ENCODE results near the gene TMCO4. TPM values are rescaled to one million over a fixed set of nuclear protein-coding genes. Genes with fewer than 3 reads are reported as not detected.
"Not testable (repeated sequence)": the region's sequence is repeated elsewhere in the genome, so short reads cannot be mapped to it uniquely, and the experiment has no call there.

Gene TMCO4
- 6.7 and 9.6 TPM in 2 replicates for total RNA-seq

GRCh38 chr1:19799230-19800075 is at the start of gene TMCO4:
Gene TMCO4 (minus strand): TSS chr1:19799916. CDS start chr1:19780758, 19,158 bp downstream.
- peak in 1 of 2 donors; percentile 33 for DNase-seq (ENCODE audit: low read depth in 2 of 2)

- not testable (repeated sequence) for DNase-seq (ENCODE audit: low read depth in 2 of 2)
Measured at GRCh38 chr1:19849307-19849706, 49.6 kb upstream of the TMCO4 start.

- DNase-seq (ENCODE audit: low read depth in 2 of 2) = not testable (repeated sequence)
Measured at GRCh38 chr1:19847334-19847733, 47.6 kb upstream of the TMCO4 start.

GRCh38 chr1:19846338-19846737 is 46.6 kb upstream of the TMCO4 start:
- DNase-seq (ENCODE audit: low read depth in 2 of 2) = no peak

GRCh38 chr1:19845555-19845954 is 45.8 kb upstream of the TMCO4 start:
- DNase-seq (ENCODE audit: low read depth in 2 of 2) = no peak

GRCh38 chr1:19844731-19845495 is 45.2 kb upstream of the TMCO4 start:
- no peak for DNase-seq (ENCODE audit: low read depth in 2 of 2)

- no peak for DNase-seq (ENCODE audit: low read depth in 2 of 2)
Measured at GRCh38 chr1:19840228-19840627, 40.5 kb upstream of the TMCO4 start.

- no peak for DNase-seq (ENCODE audit: low read depth in 2 of 2)
Measured at GRCh38 chr1:19837866-19838265, 38.1 kb upstream of the TMCO4 start.

- no peak for DNase-seq (ENCODE audit: low read depth in 2 of 2)
Measured at GRCh38 chr1:19835578-19835977, 35.9 kb upstream of the TMCO4 start.

GRCh38 chr1:19831441-19831840 is 31.7 kb upstream of the TMCO4 start:
- no peak for DNase-seq (ENCODE audit: low read depth in 2 of 2)

- no peak for DNase-seq (ENCODE audit: low read depth in 2 of 2)
Measured at GRCh38 chr1:19828546-19828945, 28.8 kb upstream of the TMCO4 start.

- DNase-seq (ENCODE audit: low read depth in 2 of 2) = no peak
Measured at GRCh38 chr1:19825298-19825697, 25.6 kb upstream of the TMCO4 start.

- no peak for DNase-seq (ENCODE audit: low read depth in 2 of 2)
Measured at GRCh38 chr1:19824541-19824940, 24.8 kb upstream of the TMCO4 start.

GRCh38 chr1:19824036-19824435 is 24.3 kb upstream of the TMCO4 start:
- DNase-seq (ENCODE audit: low read depth in 2 of 2) = no peak

GRCh38 chr1:19819701-19820100 is 20.0 kb upstream of the TMCO4 start:
- no peak for DNase-seq (ENCODE audit: low read depth in 2 of 2)

GRCh38 chr1:19818324-19818723 is 18.6 kb upstream of the TMCO4 start:
- no peak for DNase-seq (ENCODE audit: low read depth in 2 of 2)

GRCh38 chr1:19817160-19817559 is 17.4 kb upstream of the TMCO4 start:
- no peak for DNase-seq (ENCODE audit: low read depth in 2 of 2)

- DNase-seq (ENCODE audit: low read depth in 2 of 2) = not testable (repeated sequence)
Measured at GRCh38 chr1:19816737-19817086, 17.0 kb upstream of the TMCO4 start.

GRCh38 chr1:19815801-19816736 is 16.4 kb upstream of the TMCO4 start:
- no peak for DNase-seq (ENCODE audit: low read depth in 2 of 2)

- DNase-seq (ENCODE audit: low read depth in 2 of 2) = no peak
Measured at GRCh38 chr1:19814681-19815503, 15.2 kb upstream of the TMCO4 start, which contains the start of gene RNF186. Gene RNF186 (minus strand): TSS chr1:19815283. CDS start chr1:19815101, 182 bp downstream.

- DNase-seq (ENCODE audit: low read depth in 2 of 2) = no peak
Measured at GRCh38 chr1:19814244-19814661, 14.5 kb upstream of the TMCO4 start.

All from dermis microvascular lymphatic vessel endothelial cell (primary cell).